GM21526 (cell line): ENCODE measurements around the gene TGM2.

Experiments used
- ATAC-seq: cut with Tn5 transposase; IDR thresholded peaks from one replicate; pipeline ENCODE4 v1.9.1; 2021; ENCODE audit warnings: moderate library complexity; ENCODE audit not compliant: unreplicated experiment, low FRiP score

The TGM2 gene

GRCh38 chr20:38147163-38147562 lies 17.9 kb downstream of the TGM2 start:
- no peak for ATAC-seq

- no peak for ATAC-seq
Observed at GRCh38 chr20:38146628-38147027, 18.4 kb downstream of the TGM2 start.

GRCh38 chr20:38146156-38146555 lies 18.9 kb downstream of the TGM2 start:
- no peak for ATAC-seq

- no peak for ATAC-seq
Observed at GRCh38 chr20:38145729-38146075, 19.4 kb downstream of the TGM2 start.

- no peak for ATAC-seq
Observed at GRCh38 chr20:38144974-38145728, 19.9 kb downstream of the TGM2 start.

- ATAC-seq = no peak
Observed at GRCh38 chr20:38144598-38144973, 20.5 kb downstream of the TGM2 start.

- ATAC-seq = no peak
Observed at GRCh38 chr20:38143646-38144554, 21.2 kb downstream of the TGM2 start.

GRCh38 chr20:38143238-38143645 lies 21.8 kb downstream of the TGM2 start:
- no peak for ATAC-seq

GRCh38 chr20:38141889-38142494 lies 23.1 kb downstream of the TGM2 start:
- ATAC-seq = no peak

- no peak for ATAC-seq
Observed at GRCh38 chr20:38141204-38141888, 23.7 kb downstream of the TGM2 start.

GRCh38 chr20:38139977-38140753 lies 24.9 kb downstream of the TGM2 start:
- ATAC-seq = no peak

GRCh38 chr20:38139156-38139912 lies 25.7 kb downstream of the TGM2 start:
- no peak for ATAC-seq

GRCh38 chr20:38138086-38138778 lies 26.8 kb downstream of the TGM2 start:
- ATAC-seq = no peak

GRCh38 chr20:38137441-38138037 lies 27.5 kb downstream of the TGM2 start:
- no peak for ATAC-seq

GRCh38 chr20:38136421-38137245 lies 28.4 kb downstream of the TGM2 start:
- ATAC-seq = no peak

GRCh38 chr20:38135651-38136420 lies 29.2 kb downstream of the TGM2 start:
- ATAC-seq = no peak

- no peak for ATAC-seq
Observed at GRCh38 chr20:38135271-38135650, 29.8 kb downstream of the TGM2 start.
